Loucy (cell line): ENCODE measurements around the gene TYW3.

Experiments
- EZH2phosphoT487 ChIP-seq: fragments of 200-600 bp; IDR thresholded peaks from 2 replicates; pipeline ENCODE4 v1.6.1; 2018; ENCODE audit warnings: antibody characterized with exemption, mild to moderate bottlenecking, moderate library complexity, borderline replicate concordance
- TF ChIP-seq, protein P1 (sequence below): fragments of 200-600 bp; sonication (generic); conservative IDR thresholded peaks from 2 replicates; pipeline ENCODE4 v1.5.1; 2014; ENCODE audit warnings: mild to moderate bottlenecking, antibody characterized with exemption, low read length

- TF ChIP-seq, protein P1, sequence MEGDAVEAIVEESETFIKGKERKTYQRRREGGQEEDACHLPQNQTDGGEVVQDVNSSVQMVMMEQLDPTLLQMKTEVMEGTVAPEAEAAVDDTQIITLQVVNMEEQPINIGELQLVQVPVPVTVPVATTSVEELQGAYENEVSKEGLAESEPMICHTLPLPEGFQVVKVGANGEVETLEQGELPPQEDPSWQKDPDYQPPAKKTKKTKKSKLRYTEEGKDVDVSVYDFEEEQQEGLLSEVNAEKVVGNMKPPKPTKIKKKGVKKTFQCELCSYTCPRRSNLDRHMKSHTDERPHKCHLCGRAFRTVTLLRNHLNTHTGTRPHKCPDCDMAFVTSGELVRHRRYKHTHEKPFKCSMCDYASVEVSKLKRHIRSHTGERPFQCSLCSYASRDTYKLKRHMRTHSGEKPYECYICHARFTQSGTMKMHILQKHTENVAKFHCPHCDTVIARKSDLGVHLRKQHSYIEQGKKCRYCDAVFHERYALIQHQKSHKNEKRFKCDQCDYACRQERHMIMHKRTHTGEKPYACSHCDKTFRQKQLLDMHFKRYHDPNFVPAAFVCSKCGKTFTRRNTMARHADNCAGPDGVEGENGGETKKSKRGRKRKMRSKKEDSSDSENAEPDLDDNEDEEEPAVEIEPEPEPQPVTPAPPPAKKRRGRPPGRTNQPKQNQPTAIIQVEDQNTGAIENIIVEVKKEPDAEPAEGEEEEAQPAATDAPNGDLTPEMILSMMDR: no peak
- no peak for TF ChIP-seq EZH2phosphoT487
Observed at GRCh38 chr1:74717626-74718025, 15.3 kb upstream of the TYW3 start.
